K562 (cell line): ENCODE results near the gene KCP. TPM values are rescaled to one million over a fixed set of nuclear protein-coding genes. Genes with fewer than 3 reads are reported as not detected.

Experiments
- ARID2 ChIP-seq: fragments of 450-650 bp; IDR thresholded peaks from 2 replicates; pipeline ENCODE4 v1.6.1; 2017; ENCODE audit warnings: antibody characterized with exemption, mild to moderate bottlenecking
- ATF1 ChIP-seq, 2 experiments: fragments of 450-650 bp in 1 of 2; IDR thresholded peaks; 2 replicates each; pipeline ENCODE4 v1.6.1; 2016; ENCODE audit warnings: missing compliant biosample characterization in 1 of 2, missing genetic modification characterization in 1 of 2
- ATF3 ChIP-seq, 2 experiments: fragments of 450-650 bp in 1 of 2; sonication (generic) in 1 of 2; formaldehyde crosslinking in 1 of 2; IDR thresholded peaks in 1 of 2; conservative IDR thresholded peaks in 1 of 2; 2 replicates each; pipeline versions ENCODE4 v1.6.1 to v1.8.1; 2016 to 2023; ENCODE audit warnings: mild to moderate bottlenecking in 2 of 2, moderate library complexity in 2 of 2, inconsistent platforms in 1 of 2, missing genetic modification reagents in 1 of 2
- CBX5 ChIP-seq: IDR thresholded peaks from 2 replicates; pipeline ENCODE4 v1.6.1; 2014; ENCODE audit warnings: low read depth, borderline replicate concordance
- DMBX1 ChIP-seq: fragments of 250-450 bp; sonication (Bioruptor Pico); IDR thresholded peaks from 2 replicates; pipeline ENCODE4 v1.8.0; 2022; ENCODE audit warnings: inconsistent platforms, mild to moderate bottlenecking, moderate library complexity, borderline replicate concordance
- ESRRA ChIP-seq: fragments of 450-650 bp; IDR thresholded peaks from 2 replicates; pipeline ENCODE4 v1.6.1; 2014; ENCODE audit warnings: low read depth, mild to moderate bottlenecking, moderate library complexity, borderline replicate concordance
- FIP1L1 ChIP-seq: fragments of 200-400 bp; formaldehyde crosslinking; IDR thresholded peaks from 2 replicates; pipeline ENCODE4 v1.6.1; 2018; ENCODE audit warnings: mild to moderate bottlenecking, low read depth, low read length; ENCODE audit not compliant: poor library complexity, severe bottlenecking
- HNRNPLL ChIP-seq: fragments of 200-400 bp; formaldehyde crosslinking; IDR thresholded peaks from 2 replicates; pipeline ENCODE4 v1.6.1; 2017; ENCODE audit warnings: low read length, low read depth, mild to moderate bottlenecking; ENCODE audit not compliant: poor library complexity, severe bottlenecking
- MYC ChIP-seq, 2 experiments: fragments of 250-450 bp in 1 of 2; sonication (Bioruptor Pico) in 1 of 2; IDR thresholded peaks; 2 replicates each; pipeline versions ENCODE4 v1.5.1 to v1.6.1; 2012 to 2021; ENCODE audit warnings: low read depth in 2 of 2, borderline replicate concordance in 1 of 2, improper control_type of control experiment in 1 of 2, low read length in 1 of 2, mild to moderate bottlenecking in 1 of 2, moderate library complexity in 1 of 2
- NCOA6 ChIP-seq: fragments of 450-650 bp; IDR thresholded peaks from 2 replicates; pipeline ENCODE4 v1.6.1; 2017; ENCODE audit warnings: mild to moderate bottlenecking
- NFYB ChIP-seq: IDR thresholded peaks from 2 replicates; pipeline ENCODE4 v1.6.1; 2011; ENCODE audit warnings: mild to moderate bottlenecking, moderate library complexity; ENCODE audit not compliant: insufficient read length; ENCODE audit errors: extremely low read depth
- NKRF ChIP-seq: fragments of 450-650 bp; IDR thresholded peaks from 2 replicates; pipeline ENCODE4 v1.6.1; 2016; ENCODE audit warnings: borderline replicate concordance
- NR4A1 ChIP-seq, 2 experiments: fragments of 250-450 bp in 1 of 2; fragments of 450-650 bp in 1 of 2; sonication (Bioruptor Pico) in 1 of 2; IDR thresholded peaks; 2 replicates each; pipeline versions ENCODE4 v1.4.0 to v1.6.1; 2016 to 2020; ENCODE audit warnings: mild to moderate bottlenecking in 2 of 2, missing compliant biosample characterization in 1 of 2, missing genetic modification characterization in 1 of 2, moderate library complexity in 1 of 2
- SAFB ChIP-seq: fragments of 200-400 bp; formaldehyde crosslinking; IDR thresholded peaks from 2 replicates; pipeline ENCODE4 v1.6.1; 2017; ENCODE audit warnings: low read depth, low read length, borderline replicate concordance
- SRSF3 ChIP-seq: fragments of 200-400 bp; formaldehyde crosslinking; IDR thresholded peaks from 2 replicates; pipeline ENCODE4 v1.6.1; 2016; ENCODE audit warnings: mild to moderate bottlenecking, low read length, moderate library complexity; ENCODE audit not compliant: insufficient read depth
- TCF3 ChIP-seq: sonication (generic); formaldehyde crosslinking; IDR thresholded peaks from 2 replicates; pipeline ENCODE4 v1.4.0; 2020; ENCODE audit warnings: mild to moderate bottlenecking, missing genetic modification reagents
- ZNF184 ChIP-seq: sonication (generic); formaldehyde crosslinking; IDR thresholded peaks from 2 replicates; pipeline ENCODE4 v1.5.0; 2020; ENCODE audit warnings: missing genetic modification reagents
- ZNF232 ChIP-seq: sonication (generic); formaldehyde crosslinking; IDR thresholded peaks from 2 replicates; pipeline ENCODE4 v1.8.0; 2022; ENCODE audit warnings: mild to moderate bottlenecking, missing genetic modification reagents
- ZNF253 ChIP-seq: fragments of 250-450 bp; sonication (Bioruptor Pico); conservative IDR thresholded peaks from 2 replicates; pipeline ENCODE4 v1.6.1; 2021; ENCODE audit warnings: mild to moderate bottlenecking
- ZNF764 ChIP-seq: fragments of 250-450 bp; sonication (Bioruptor Pico); IDR thresholded peaks from 2 replicates; pipeline ENCODE4 v1.4.0; 2020; ENCODE audit warnings: low read depth, mild to moderate bottlenecking, moderate library complexity
- polyA plus RNA-seq, 8 experiments: library from polyadenylated mRNA; depleted of rRNA in 4 of 8; stranded (reverse) in 5 of 8; unstranded in 3 of 8; fragments of >200 nt; fragmentation: Nextera tagmentation in 2 of 8; fragmentation: Illumina TruSeq in 1 of 8; extraction: Ambion mirVana in 2 of 8; extraction: Trizol in 1 of 8; gene quantifications; 2 replicates each; pipeline versions ENCODE4 v1.2.1 to v1.2.3, GENCODE V29; 2011 to 2014; ENCODE audit warnings: inconsistent platforms in 1 of 8, missing spikeins in 1 of 8
- total RNA-seq, 7 experiments: library from RNA; depleted of rRNA in 6 of 7; stranded (reverse); fragments of >200 nt in 6 of 7; fragmentation: Illumina TruSeq in 2 of 7; extraction: Trizol in 2 of 7; gene quantifications; 2 replicates each; pipeline versions ENCODE4 v1.2.1 to v1.2.3, GENCODE V29; 2011 to 2021; ENCODE audit warnings: low replicate concordance in 1 of 7
- TF ChIP-seq, protein P1 (sequence below): fragments of 250-450 bp; sonication (Bioruptor Pico); IDR thresholded peaks from 2 replicates; pipeline ENCODE4 v1.6.1; 2021; ENCODE audit warnings: mild to moderate bottlenecking
- TF ChIP-seq, protein P2 (sequence below): sonication (generic); formaldehyde crosslinking; IDR thresholded peaks from 2 replicates; pipeline ENCODE4 v1.8.0; 2022; ENCODE audit warnings: missing genetic modification reagents, mild to moderate bottlenecking, moderate library complexity, borderline replicate concordance

KCP gene
- total and polyA plus RNA-seq, 9 of the 15 experiments (the other 6 are each of a cell fraction or from before 2014, with no cell fraction given), result 0.06 to 0.17 (median 0.12) TPM; not detected in 3

DNA sequence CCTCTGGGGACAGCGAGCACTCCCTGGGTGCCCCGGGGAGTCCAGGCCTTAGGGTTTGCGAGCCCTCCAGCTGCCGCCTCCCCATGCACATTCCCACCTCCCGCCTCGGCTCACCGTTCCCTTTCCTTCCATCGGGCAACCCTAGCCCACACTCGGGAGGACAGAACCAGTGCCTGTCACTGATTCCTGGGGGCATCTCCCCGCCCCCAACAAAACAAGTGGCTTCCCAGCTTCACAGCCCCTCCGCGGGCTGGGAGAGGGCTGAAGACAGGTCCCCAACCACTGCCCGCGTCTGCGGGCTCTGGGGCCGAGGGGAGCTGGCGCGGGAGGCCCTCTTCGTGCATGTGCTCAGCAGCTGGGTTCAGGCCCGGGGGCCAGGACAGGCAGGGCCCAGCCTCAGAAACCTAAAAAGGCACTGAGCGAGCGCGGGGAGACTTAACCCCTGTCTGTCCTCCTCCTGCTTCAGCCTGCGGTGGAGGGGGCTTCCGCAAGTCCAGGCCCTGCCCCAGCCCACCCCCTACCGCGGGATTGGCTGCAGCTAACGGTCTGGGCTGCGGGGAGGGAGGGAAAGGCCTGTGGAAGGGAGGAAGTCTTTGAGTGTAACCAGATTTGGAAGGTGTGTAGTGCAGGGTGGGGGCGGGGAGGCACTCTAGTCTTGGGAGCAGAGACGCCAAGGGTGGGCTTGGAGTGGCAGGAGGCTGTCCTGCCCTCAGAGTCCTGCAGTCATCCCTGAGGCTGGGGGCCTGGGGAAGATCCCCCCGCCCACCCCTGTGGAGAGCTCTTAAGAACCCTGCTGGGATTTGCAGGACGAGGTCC, 79.1 kb downstream of the KCP start (continued):
- no peak for TF ChIP-seq ZNF253
- TF ChIP-seq SAFB, result no peak
- TF ChIP-seq, protein P1, sequence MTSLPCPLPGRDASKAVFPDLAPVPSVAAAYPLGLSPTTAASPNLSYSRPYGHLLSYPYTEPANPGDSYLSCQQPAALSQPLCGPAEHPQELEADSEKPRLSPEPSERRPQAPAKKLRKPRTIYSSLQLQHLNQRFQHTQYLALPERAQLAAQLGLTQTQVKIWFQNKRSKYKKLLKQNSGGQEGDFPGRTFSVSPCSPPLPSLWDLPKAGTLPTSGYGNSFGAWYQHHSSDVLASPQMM, result no peak
- peak; percentile 36; the same call in 1 of the 2 replicates for TF ChIP-seq DMBX1 (CRISPR knock-in tag)
- no peak for TF ChIP-seq NCOA6
- peak; percentile 71 for TF ChIP-seq NKRF
- TF ChIP-seq TCF3, result peak; percentile 5; the same call in 1 of the 2 replicates
- no peak for TF ChIP-seq ATF3 (IDR thresholded peaks at IDR 0.05)
- 0 out of 2 replicates have a peak, but pooled peaks have one; percentile 24 for TF ChIP-seq ATF3 (CRISPR knock-in tag; conservative IDR thresholded peaks at IDR 0.05)
- TF ChIP-seq MYC (IDR thresholded peaks at IDR 0.05; ENCODE audit: low read depth, low read length), result peak; percentile 88
- TF ChIP-seq MYC (CRISPR knock-in tag; IDR thresholded peaks at IDR 0.05; ENCODE audit: borderline replicate concordance, low read depth), result peak; percentile 54; the same call in 1 of the 2 replicates
- TF ChIP-seq CBX5, result no peak
- no peak for TF ChIP-seq ARID2
- no peak for TF ChIP-seq ATF1 (CRISPR knock-in tag; IDR thresholded peaks at IDR 0.05)
- TF ChIP-seq ATF1 (tag; IDR thresholded peaks at IDR 0.05), result no peak
- TF ChIP-seq ZNF184 (CRISPR knock-in tag), result no peak
- TF ChIP-seq NR4A1 (CRISPR knock-in tag; IDR thresholded peaks at IDR 0.05), result no peak
- TF ChIP-seq NR4A1 (tag; IDR thresholded peaks at IDR 0.05), result no peak; the same call in 1 of the 2 replicates
- peak; percentile 68 for TF ChIP-seq NFYB
- TF ChIP-seq, protein P2, sequence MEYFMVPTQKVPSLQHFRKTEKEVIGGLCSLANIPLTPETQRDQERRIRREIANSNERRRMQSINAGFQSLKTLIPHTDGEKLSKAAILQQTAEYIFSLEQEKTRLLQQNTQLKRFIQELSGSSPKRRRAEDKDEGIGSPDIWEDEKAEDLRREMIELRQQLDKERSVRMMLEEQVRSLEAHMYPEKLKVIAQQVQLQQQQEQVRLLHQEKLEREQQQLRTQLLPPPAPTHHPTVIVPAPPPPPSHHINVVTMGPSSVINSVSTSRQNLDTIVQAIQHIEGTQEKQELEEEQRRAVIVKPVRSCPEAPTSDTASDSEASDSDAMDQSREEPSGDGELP (CRISPR knock-in tag), result peak; percentile 91
- TF ChIP-seq SRSF3, result no peak
- TF ChIP-seq ESRRA, result peak; percentile 39; the same call in 1 of the 2 replicates
- no peak for TF ChIP-seq FIP1L1
- TF ChIP-seq ZNF764 (CRISPR knock-in tag), result no peak
- no peak for TF ChIP-seq ZNF232 (CRISPR knock-in tag)
- peak; percentile 27 for TF ChIP-seq HNRNPLL
